ENCODE measurements around the gene RAB43. TPM values are rescaled to one million over a fixed set of nuclear protein-coding genes. Genes with fewer than 3 reads are reported as not detected.
"Not testable (repeated sequence)": the region's sequence is repeated elsewhere in the genome, so short reads cannot be mapped to it uniquely, and the experiment has no call there.

RAB43 gene
- total and polyA plus RNA-seq, 8 donors, result 4.7 to 18.7 (median 8.9) TPM

- H3K4me3 ChIP-seq, result no peak overlapping the region
- ATAC-seq (no peak), FAIRE-seq (no peak), DNase-seq (no peak)
- 39 to 52% methylated on average over 5 of the region's 5 CpGs for WGBS, 2 donors
- H3K9me3 ChIP-seq, result no peaks in the 10 kb centered on the region
- TF ChIP-seq, protein P1, sequence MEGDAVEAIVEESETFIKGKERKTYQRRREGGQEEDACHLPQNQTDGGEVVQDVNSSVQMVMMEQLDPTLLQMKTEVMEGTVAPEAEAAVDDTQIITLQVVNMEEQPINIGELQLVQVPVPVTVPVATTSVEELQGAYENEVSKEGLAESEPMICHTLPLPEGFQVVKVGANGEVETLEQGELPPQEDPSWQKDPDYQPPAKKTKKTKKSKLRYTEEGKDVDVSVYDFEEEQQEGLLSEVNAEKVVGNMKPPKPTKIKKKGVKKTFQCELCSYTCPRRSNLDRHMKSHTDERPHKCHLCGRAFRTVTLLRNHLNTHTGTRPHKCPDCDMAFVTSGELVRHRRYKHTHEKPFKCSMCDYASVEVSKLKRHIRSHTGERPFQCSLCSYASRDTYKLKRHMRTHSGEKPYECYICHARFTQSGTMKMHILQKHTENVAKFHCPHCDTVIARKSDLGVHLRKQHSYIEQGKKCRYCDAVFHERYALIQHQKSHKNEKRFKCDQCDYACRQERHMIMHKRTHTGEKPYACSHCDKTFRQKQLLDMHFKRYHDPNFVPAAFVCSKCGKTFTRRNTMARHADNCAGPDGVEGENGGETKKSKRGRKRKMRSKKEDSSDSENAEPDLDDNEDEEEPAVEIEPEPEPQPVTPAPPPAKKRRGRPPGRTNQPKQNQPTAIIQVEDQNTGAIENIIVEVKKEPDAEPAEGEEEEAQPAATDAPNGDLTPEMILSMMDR (IDR thresholded peaks at IDR 0.05), result no peak
- H3K36me3 ChIP-seq, result no peaks in the 10 kb centered on the region
- no peak overlapping the region for H3K27ac ChIP-seq
- no peaks in the 10 kb centered on the region for H3K27me3 ChIP-seq
- peaks cover 4 to 24% (median 8%) of the 10 kb centered on the region in 3 donors for H3K4me1 ChIP-seq
- intact Hi-C loops (cut with DNase I), result no loop called here
Measured at GRCh38 chr3:129116482-129116946, 5.1 kb downstream of the RAB43 start.

DNA sequence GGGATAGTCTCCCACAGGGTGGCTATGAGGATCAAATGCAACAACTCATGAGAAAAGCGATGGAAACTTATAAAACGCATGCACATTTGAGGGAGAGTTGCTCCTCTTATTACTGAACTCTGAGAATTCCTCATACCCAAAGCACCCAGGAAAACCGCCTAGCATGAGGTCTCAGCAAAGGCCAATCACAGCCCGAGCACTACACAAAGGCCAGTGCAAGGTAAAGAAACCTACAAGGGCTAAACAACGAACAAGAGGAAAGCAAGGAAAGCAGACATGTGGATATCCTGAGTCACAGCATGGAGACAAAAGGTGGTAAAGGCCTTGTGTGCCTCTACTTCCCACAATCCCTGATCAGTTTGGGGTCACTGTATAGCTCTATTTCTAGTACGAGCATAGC lies 7.1 kb downstream of the RAB43 start:
- intact Hi-C loops (cut with DNase I), result no loop called here
- DNase-seq (no peak), FAIRE-seq (no peak), ATAC-seq (no peak)
- Histone ChIP-seq H3K9me3 (no peaks in the 10 kb centered on the region), H3K4me1 (peaks cover 4 to 24% (median 8%) of the 10 kb centered on the region in 3 donors), H3K4me3 (no peak overlapping the region), H3K27me3 (no peaks in the 10 kb centered on the region), H3K36me3 (no peaks in the 10 kb centered on the region), H3K27ac (no peak overlapping the region)
- TF ChIP-seq, protein P1 (IDR thresholded peaks at IDR 0.05), result no peak
- 84 to 87% methylated on average over 6 of the region's 6 CpGs for WGBS, 2 donors

DNA sequence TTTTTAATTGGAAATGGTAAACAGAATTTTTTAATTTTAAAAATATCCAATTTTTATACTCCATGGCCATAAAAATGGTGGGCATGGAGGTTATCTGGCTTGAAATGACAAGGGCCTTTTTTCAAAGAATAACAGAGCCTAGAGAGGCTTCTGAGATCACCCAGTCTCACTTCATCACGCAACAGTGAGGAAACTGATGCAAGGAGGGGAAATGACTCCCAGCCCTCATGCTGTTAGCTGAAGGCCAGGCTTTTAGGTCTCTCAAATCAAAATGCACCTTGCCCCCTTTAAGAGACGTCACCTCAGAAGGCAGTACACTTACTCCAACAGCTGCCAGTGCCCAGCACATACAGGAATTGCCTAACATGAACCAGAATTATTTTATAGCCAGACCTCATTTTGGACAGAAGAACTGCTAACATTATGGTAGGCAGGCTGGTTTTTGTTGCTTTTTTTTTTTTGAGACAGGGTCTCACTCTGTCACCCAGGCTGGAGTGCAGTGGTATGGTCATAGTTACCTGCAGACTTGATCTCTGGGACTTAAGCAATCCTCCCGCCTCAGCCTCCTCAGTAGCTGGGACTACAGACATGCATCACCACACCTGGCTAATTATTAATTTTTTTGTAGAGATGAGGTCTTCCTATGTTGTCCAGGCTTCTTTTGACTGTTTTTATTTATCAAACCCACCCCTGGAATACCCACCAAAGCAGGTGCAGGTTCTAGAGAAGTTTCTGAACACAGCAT lies 9.1 kb downstream of the RAB43 start:
- H3K27me3 ChIP-seq, result no peaks in the 10 kb centered on the region
- WGBS, 2 donors, result 89 to 90% methylated on average over 3 of the region's 3 CpGs
- H3K9me3 ChIP-seq, result no peaks in the 10 kb centered on the region
- H3K36me3 ChIP-seq, result no peaks in the 10 kb centered on the region
- H3K27ac ChIP-seq, result no peak overlapping the region
- intact Hi-C loops (cut with DNase I), result no loop called here
- H3K4me3 ChIP-seq, result no peak overlapping the region
- H3K4me1 ChIP-seq, result peaks cover 0 to 9% (median 0%) of the 10 kb centered on the region in 3 donors
- ATAC-seq (no peak), FAIRE-seq (no peak), DNase-seq (peak in 1 of 6 donors; percentile 5)
- TF ChIP-seq, protein P1 (IDR thresholded peaks at IDR 0.05), result no peak

- intact Hi-C loops (cut with DNase I); ATAC-seq; H3K27ac ChIP-seq; FAIRE-seq; H3K4me1 ChIP-seq; H3K4me3 ChIP-seq; H3K36me3 ChIP-seq; H3K27me3 ChIP-seq; H3K9me3 ChIP-seq: not testable (repeated sequence)
- peak in 1 of 6 donors; percentile 2 for DNase-seq
- 90 to 94% methylated on average over 10 of the region's 10 CpGs for WGBS, 2 donors
Measured at GRCh38 chr3:129111076-129111780, 10.4 kb downstream of the RAB43 start.

GRCh38 chr3:129107793-129108192 lies 13.8 kb downstream of the RAB43 start:
- TF ChIP-seq, protein P1 (IDR thresholded peaks at IDR 0.05), result no peak
- Histone ChIP-seq H3K36me3 (no peaks in the 10 kb centered on the region), H3K27ac (no peak overlapping the region), H3K4me1 (no peaks in the 10 kb centered on the region), H3K4me3 (no peak overlapping the region), H3K9me3 (no peaks in the 10 kb centered on the region), H3K27me3 (no peaks in the 10 kb centered on the region)
- FAIRE-seq (no peak), ATAC-seq (no peak), DNase-seq (no peak)
- WGBS, 2 donors, result 86 to 88% methylated on average over 8 of the region's 8 CpGs
- intact Hi-C loops (cut with DNase I), result no loop called here

Measured in pancreas (tissue), 10 donors.